Measurements from ENCODE around the gene HORMAD1.

- no peak for TF ChIP-seq FOXA1 (IDR thresholded peaks at IDR 0.05)
- TF ChIP-seq PKNOX1 (IDR thresholded peaks at IDR 0.05): no peak
- TF ChIP-seq BHLHE40 (IDR thresholded peaks at IDR 0.05; ENCODE audit: borderline replicate concordance): no peak
- TF ChIP-seq SP1 (IDR thresholded peaks at IDR 0.05): no peak
- TF ChIP-seq ELF4 (IDR thresholded peaks at IDR 0.05): no peak
- TF ChIP-seq SUZ12 (IDR thresholded peaks at IDR 0.05): no peak
- TF ChIP-seq FOXM1 (IDR thresholded peaks at IDR 0.05; ENCODE audit: borderline replicate concordance): no peak
- TF ChIP-seq CTBP1 (IDR thresholded peaks at IDR 0.05; ENCODE audit: borderline replicate concordance): no peak
- no peak for TF ChIP-seq HDGF (IDR thresholded peaks at IDR 0.05; ENCODE audit: borderline replicate concordance)
- TF ChIP-seq TARDBP (IDR thresholded peaks at IDR 0.05): no peak
- TF ChIP-seq ARNT (IDR thresholded peaks at IDR 0.05): no peak
- no peak for TF ChIP-seq LEF1 (IDR thresholded peaks at IDR 0.05; ENCODE audit: borderline replicate concordance)
- TF ChIP-seq L3MBTL2 (conservative IDR thresholded peaks at IDR 0.05): no peak
Observed at GRCh38 chr1:150720703-150721102, at the start of gene HORMAD1.
